HCT116 (cell line): ENCODE measurements around the gene OR4K2. TPM values are rescaled to one million over a fixed set of nuclear protein-coding genes. Genes with fewer than 3 reads are reported as not detected.

ENCODE experiments used
- ATAC-seq: fragments of 200-7000 bp; cut with Tn5 transposase; 2 replicates; pipeline ENCODE4 v1.9.1; 2020; ENCODE audit warnings: mild to moderate bottlenecking, moderate library complexity
- BruUV-seq: library from RNA; stranded (reverse); fragments of 400-500 nt; replicated peaks from 2 replicates; lab custom pipeline; 2021; lab: Mats Ljungman, UMichigan
- CTCF ChIA-PET: fragments of 300-600 bp; sonication (Branson Sonifier 250); formaldehyde crosslinking; loops from one replicate; lab custom pipeline; 2021; ENCODE audit warnings: antibody characterized with exemption; lab: Charles Lee
- POLR2A ChIA-PET: fragments of 300-600, 350-600 bp; sonication (Branson Sonifier 250); formaldehyde crosslinking; loops from one replicate; lab custom pipeline; 2021; ENCODE audit warnings: antibody characterized with exemption; lab: Charles Lee
- RAD21 ChIA-PET, 2 experiments: fragments of 300-600 bp; sonication (Branson Sonifier 250); formaldehyde crosslinking; loops; one replicate each; lab custom pipeline; 2023; ENCODE audit warnings: low total read pairs in 2 of 2; ENCODE audit not compliant: uncharacterized antibody in 2 of 2, unreplicated experiment in 2 of 2, low non-redundant PET in 1 of 2; lab: Charles Lee
- DNase-seq: peaks from one replicate; pipeline ENCODE4 v3.0.0-alpha.2; 2010; ENCODE audit warnings: low read depth, low spot score
- H2AFZ ChIP-seq: fragments of 200-600 bp; shearing (Covaris generic), sonication (generic); 2 replicates; pipeline ENCODE4 v1.6.1; 2017; ENCODE audit warnings: low read depth, mixed run types, mixed read lengths, antibody characterized with exemption, low read length; ENCODE audit not compliant: poor library complexity, severe bottlenecking
- H3K27ac ChIP-seq: 2 replicates; pipeline ENCODE4 v1.5.1; 2012; ENCODE audit warnings: low read depth, low read length
- H3K27me3 ChIP-seq: fragments of 200-600 bp; sonication (generic); 2 replicates; pipeline ENCODE4 v1.6.1; 2016; ENCODE audit warnings: mixed run types, low read length, mixed read lengths; ENCODE audit not compliant: insufficient read depth
- H3K36me3 ChIP-seq, 2 experiments: fragments of 200-500 bp in 1 of 2; fragments of 200-600 bp in 1 of 2; sonication (Bioruptor generic) in 1 of 2; sonication (generic) in 1 of 2; 2 replicates each; pipeline versions ENCODE4 v1.5.1 to v1.6.1; 2014 to 2016; ENCODE audit warnings: low read length in 2 of 2, inconsistent platforms in 1 of 2, mixed read lengths in 1 of 2, mixed run types in 1 of 2; ENCODE audit not compliant: insufficient read depth in 2 of 2, control insufficient read depth in 1 of 2
- H3K4me1 ChIP-seq, 2 experiments: fragments of 200-600 bp in 1 of 2; sonication (generic) in 1 of 2; 2 replicates each; pipeline versions ENCODE4 v1.5.1 to v1.6.1; 2012 to 2017; ENCODE audit warnings: low read length in 2 of 2, inconsistent platforms in 1 of 2, mild to moderate bottlenecking in 1 of 2, mixed read lengths in 1 of 2, mixed run types in 1 of 2, moderate library complexity in 1 of 2; ENCODE audit not compliant: insufficient read depth in 2 of 2, control insufficient read depth in 1 of 2
- H3K4me2 ChIP-seq: fragments of 200-600 bp; sonication (generic); 2 replicates; pipeline ENCODE4 v1.6.1; 2017; ENCODE audit warnings: mixed run types, low read length, mixed read lengths
- H3K4me3 ChIP-seq, 2 experiments: fragments of 200-600 bp in 1 of 2; sonication (generic) in 1 of 2; replicated peaks in 1 of 2; 2 replicates each; pipeline ENCODE4 v1.5.1; 2011 to 2016; ENCODE audit warnings: low read length in 2 of 2, control low read depth in 1 of 2, low read depth in 1 of 2, mild to moderate bottlenecking in 1 of 2, mixed read lengths in 1 of 2, mixed run types in 1 of 2
- H3K79me2 ChIP-seq: fragments of 200-600 bp; sonication (generic); 2 replicates; pipeline ENCODE4 v1.6.1; 2017; ENCODE audit warnings: mild to moderate bottlenecking, mixed run types, low read length, moderate library complexity, mixed read lengths; ENCODE audit not compliant: insufficient read depth
- H3K9ac ChIP-seq: fragments of 200-600 bp; sonication (generic); 2 replicates; pipeline ENCODE4 v1.6.1; 2016; ENCODE audit warnings: low read length, mixed read lengths
- H3K9me2 ChIP-seq: fragments of 200-600 bp; sonication (generic), shearing (Covaris generic); 2 replicates; pipeline ENCODE4 v1.6.1; 2017; ENCODE audit warnings: mixed run types, mild to moderate bottlenecking, moderate library complexity; ENCODE audit not compliant: insufficient read depth
- H3K9me3 ChIP-seq, 2 experiments: fragments of 200-500 bp in 1 of 2; fragments of 200-600 bp in 1 of 2; sonication (Bioruptor generic) in 1 of 2; sonication (generic) in 1 of 2; 2 replicates each; pipeline ENCODE4 v1.6.1; 2014 to 2017; ENCODE audit warnings: low read length in 2 of 2, mixed read lengths in 2 of 2, inconsistent platforms in 1 of 2, low read depth in 1 of 2, mild to moderate bottlenecking in 1 of 2, mixed run types in 1 of 2, moderate library complexity in 1 of 2; ENCODE audit not compliant: control insufficient read depth in 1 of 2, insufficient read depth in 1 of 2
- H4K20me1 ChIP-seq: fragments of 200-600 bp; sonication (generic), shearing (Covaris generic); 2 replicates; pipeline ENCODE4 v1.6.1; 2017; ENCODE audit warnings: mixed run types, mild to moderate bottlenecking, moderate library complexity; ENCODE audit not compliant: insufficient read depth
- CBX3 ChIP-seq: IDR thresholded peaks from 2 replicates; pipeline ENCODE4 v1.6.1; 2012; ENCODE audit warnings: low read depth
- ELF1 ChIP-seq: IDR thresholded peaks from 2 replicates; pipeline ENCODE4 v1.6.1; 2012; ENCODE audit warnings: low read depth, borderline replicate concordance
- FOSL1 ChIP-seq: IDR thresholded peaks from 2 replicates; pipeline ENCODE4 v1.6.1; 2012; ENCODE audit warnings: low read depth
- POLR2AphosphoS5 ChIP-seq: IDR thresholded peaks from 2 replicates; pipeline ENCODE4 v1.6.1; 2011; ENCODE audit warnings: mild to moderate bottlenecking, low read depth, low read length, moderate library complexity
- SP1 ChIP-seq: IDR thresholded peaks from 2 replicates; pipeline ENCODE4 v1.6.1; 2012; ENCODE audit warnings: low read depth
- ZFX ChIP-seq: fragments of 450-650 bp; IDR thresholded peaks from 2 replicates; pipeline ENCODE4 v1.6.1; 2017
- ZNF274 ChIP-seq: fragments of 200-500 bp; sonication (Bioruptor generic); IDR thresholded peaks from 2 replicates; pipeline ENCODE4 v1.6.1; 2014; ENCODE audit warnings: mild to moderate bottlenecking, low read depth, low read length, inconsistent platforms
- intact Hi-C: fragments of 100-400 bp; cut with micrococcal nuclease; formaldehyde crosslinking; loops from 2 replicates; pipeline ENCODE4 v1.10.0; 2022
- total RNA-seq: library from RNA; stranded (reverse); gene quantifications from one replicate; pipeline ENCODE4 v1.2.1, GENCODE V29; 2021; ENCODE audit not compliant: unreplicated experiment
- TF ChIP-seq, protein P1 (sequence below), 3 experiments: fragments of 200-600 bp in 1 of 3; sonication (generic) in 1 of 3; IDR thresholded peaks in 2 of 3; conservative IDR thresholded peaks in 1 of 3; 2 replicates each; pipeline ENCODE4 v1.5.1; 2012 to 2017; ENCODE audit warnings: low read depth in 2 of 3, low read length in 2 of 3, antibody characterized with exemption in 1 of 3, borderline replicate concordance in 1 of 3, control low read depth in 1 of 3, mild to moderate bottlenecking in 1 of 3, mixed read lengths in 1 of 3, mixed run types in 1 of 3, moderate library complexity in 1 of 3; ENCODE audit not compliant: insufficient read depth in 1 of 3
- TF ChIP-seq, protein P2 (sequence below): IDR thresholded peaks from 2 replicates; pipeline ENCODE4 v1.6.1; 2012
- TF ChIP-seq, protein P3 (sequence below): IDR thresholded peaks from 2 replicates; pipeline ENCODE4 v1.6.1; 2012; ENCODE audit warnings: low read depth
- TF ChIP-seq, protein P4 (sequence below): IDR thresholded peaks from 2 replicates; pipeline ENCODE4 v1.6.1; 2011; ENCODE audit warnings: mild to moderate bottlenecking, low read length, moderate library complexity; ENCODE audit not compliant: insufficient replicate concordance; ENCODE audit errors: extremely low read depth

The OR4K2 gene
- total RNA-seq, 1 experiment from 2014 or later = not detected

DNA sequence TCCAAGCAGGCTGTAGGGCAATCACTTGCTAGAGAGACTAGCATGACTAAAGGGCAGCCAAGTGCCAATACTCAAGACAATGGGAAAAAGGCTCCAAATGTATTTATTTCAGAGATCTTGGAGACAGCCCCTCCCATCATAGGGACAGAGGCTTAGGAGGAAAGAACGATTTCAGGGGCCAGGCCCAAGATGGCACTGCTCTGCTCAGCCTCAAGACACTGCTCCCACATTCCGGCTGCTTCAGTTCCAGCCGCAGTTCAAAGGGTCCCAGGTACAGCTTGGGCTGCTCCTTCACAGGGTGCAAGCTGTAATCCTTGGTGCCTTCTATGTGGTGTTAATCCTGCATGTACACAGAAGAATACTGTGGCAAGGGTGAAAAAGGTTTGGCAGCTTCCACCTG is 26.1 kb downstream of the OR4K2 start:
- DNase-seq = no peak
- Histone ChIP-seq H4K20me1 (no peaks in the 10 kb centered on the region), H3K9me3 (peaks cover 22 to 49% of the 10 kb centered on the region in 2 experiments; a peak in 3 of 4 replicates), H2AFZ (no peak overlapping the region), H3K4me2 (no peak overlapping the region), H3K4me1 (no peaks in the 10 kb centered on the region), H3K9ac (no peak overlapping the region), H3K9me2 (no peaks in the 10 kb centered on the region), H3K4me3 (no peak overlapping the region), H3K36me3 (no peaks in the 10 kb centered on the region), H3K27me3 (no peaks in the 10 kb centered on the region), H3K27ac (no peak overlapping the region), H3K79me2 (no peaks in the 10 kb centered on the region)
- BruUV-seq = no TSS peak
- TF ChIP-seq, protein P1, sequence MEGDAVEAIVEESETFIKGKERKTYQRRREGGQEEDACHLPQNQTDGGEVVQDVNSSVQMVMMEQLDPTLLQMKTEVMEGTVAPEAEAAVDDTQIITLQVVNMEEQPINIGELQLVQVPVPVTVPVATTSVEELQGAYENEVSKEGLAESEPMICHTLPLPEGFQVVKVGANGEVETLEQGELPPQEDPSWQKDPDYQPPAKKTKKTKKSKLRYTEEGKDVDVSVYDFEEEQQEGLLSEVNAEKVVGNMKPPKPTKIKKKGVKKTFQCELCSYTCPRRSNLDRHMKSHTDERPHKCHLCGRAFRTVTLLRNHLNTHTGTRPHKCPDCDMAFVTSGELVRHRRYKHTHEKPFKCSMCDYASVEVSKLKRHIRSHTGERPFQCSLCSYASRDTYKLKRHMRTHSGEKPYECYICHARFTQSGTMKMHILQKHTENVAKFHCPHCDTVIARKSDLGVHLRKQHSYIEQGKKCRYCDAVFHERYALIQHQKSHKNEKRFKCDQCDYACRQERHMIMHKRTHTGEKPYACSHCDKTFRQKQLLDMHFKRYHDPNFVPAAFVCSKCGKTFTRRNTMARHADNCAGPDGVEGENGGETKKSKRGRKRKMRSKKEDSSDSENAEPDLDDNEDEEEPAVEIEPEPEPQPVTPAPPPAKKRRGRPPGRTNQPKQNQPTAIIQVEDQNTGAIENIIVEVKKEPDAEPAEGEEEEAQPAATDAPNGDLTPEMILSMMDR (IDR thresholded peaks at IDR 0.05 in 2 of 3, conservative IDR thresholded peaks at IDR 0.05 in 1 of 3; ENCODE audit: borderline replicate concordance in 1 of 3, insufficient read depth in 1 of 3, low read depth in 2 of 3, low read length in 2 of 3) = no peak
- no peak for TF ChIP-seq ELF1
- TF ChIP-seq, protein P2, sequence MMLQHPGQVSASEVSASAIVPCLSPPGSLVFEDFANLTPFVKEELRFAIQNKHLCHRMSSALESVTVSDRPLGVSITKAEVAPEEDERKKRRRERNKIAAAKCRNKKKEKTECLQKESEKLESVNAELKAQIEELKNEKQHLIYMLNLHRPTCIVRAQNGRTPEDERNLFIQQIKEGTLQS = no peak
- TF ChIP-seq SP1 = no peak
- no peak for TF ChIP-seq FOSL1
- no peak for TF ChIP-seq ZNF274
- no peak for TF ChIP-seq ZFX
- TF ChIP-seq, protein P3, sequence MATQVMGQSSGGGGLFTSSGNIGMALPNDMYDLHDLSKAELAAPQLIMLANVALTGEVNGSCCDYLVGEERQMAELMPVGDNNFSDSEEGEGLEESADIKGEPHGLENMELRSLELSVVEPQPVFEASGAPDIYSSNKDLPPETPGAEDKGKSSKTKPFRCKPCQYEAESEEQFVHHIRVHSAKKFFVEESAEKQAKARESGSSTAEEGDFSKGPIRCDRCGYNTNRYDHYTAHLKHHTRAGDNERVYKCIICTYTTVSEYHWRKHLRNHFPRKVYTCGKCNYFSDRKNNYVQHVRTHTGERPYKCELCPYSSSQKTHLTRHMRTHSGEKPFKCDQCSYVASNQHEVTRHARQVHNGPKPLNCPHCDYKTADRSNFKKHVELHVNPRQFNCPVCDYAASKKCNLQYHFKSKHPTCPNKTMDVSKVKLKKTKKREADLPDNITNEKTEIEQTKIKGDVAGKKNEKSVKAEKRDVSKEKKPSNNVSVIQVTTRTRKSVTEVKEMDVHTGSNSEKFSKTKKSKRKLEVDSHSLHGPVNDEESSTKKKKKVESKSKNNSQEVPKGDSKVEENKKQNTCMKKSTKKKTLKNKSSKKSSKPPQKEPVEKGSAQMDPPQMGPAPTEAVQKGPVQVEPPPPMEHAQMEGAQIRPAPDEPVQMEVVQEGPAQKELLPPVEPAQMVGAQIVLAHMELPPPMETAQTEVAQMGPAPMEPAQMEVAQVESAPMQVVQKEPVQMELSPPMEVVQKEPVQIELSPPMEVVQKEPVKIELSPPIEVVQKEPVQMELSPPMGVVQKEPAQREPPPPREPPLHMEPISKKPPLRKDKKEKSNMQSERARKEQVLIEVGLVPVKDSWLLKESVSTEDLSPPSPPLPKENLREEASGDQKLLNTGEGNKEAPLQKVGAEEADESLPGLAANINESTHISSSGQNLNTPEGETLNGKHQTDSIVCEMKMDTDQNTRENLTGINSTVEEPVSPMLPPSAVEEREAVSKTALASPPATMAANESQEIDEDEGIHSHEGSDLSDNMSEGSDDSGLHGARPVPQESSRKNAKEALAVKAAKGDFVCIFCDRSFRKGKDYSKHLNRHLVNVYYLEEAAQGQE = no peak
- no peak for TF ChIP-seq CBX3
- TF ChIP-seq, protein P4, sequence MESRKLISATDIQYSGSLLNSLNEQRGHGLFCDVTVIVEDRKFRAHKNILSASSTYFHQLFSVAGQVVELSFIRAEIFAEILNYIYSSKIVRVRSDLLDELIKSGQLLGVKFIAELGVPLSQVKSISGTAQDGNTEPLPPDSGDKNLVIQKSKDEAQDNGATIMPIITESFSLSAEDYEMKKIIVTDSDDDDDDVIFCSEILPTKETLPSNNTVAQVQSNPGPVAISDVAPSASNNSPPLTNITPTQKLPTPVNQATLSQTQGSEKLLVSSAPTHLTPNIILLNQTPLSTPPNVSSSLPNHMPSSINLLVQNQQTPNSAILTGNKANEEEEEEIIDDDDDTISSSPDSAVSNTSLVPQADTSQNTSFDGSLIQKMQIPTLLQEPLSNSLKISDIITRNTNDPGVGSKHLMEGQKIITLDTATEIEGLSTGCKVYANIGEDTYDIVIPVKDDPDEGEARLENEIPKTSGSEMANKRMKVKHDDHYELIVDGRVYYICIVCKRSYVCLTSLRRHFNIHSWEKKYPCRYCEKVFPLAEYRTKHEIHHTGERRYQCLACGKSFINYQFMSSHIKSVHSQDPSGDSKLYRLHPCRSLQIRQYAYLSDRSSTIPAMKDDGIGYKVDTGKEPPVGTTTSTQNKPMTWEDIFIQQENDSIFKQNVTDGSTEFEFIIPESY = no peak
- no peak for TF ChIP-seq POLR2AphosphoS5
- POLR2A ChIA-PET = no interaction called here
- intact Hi-C loops = no loop called here
- no peak for ATAC-seq
- CTCF ChIA-PET = no interaction called here
- RAD21 ChIA-PET = no interaction called here
